SK-N-SH (cell line): Measurements from ENCODE around the gene DSCAM. TPM values are rescaled to one million over a fixed set of nuclear protein-coding genes. Genes with fewer than 3 reads are reported as not detected.

Source experiments
- CTCF ChIA-PET: fragments of 300-600, 350-600 bp; formaldehyde crosslinking; extraction: SDS; loops from one replicate; lab custom pipeline; 2021; lab: Yijun Ruan, JAX
- POLR2A ChIA-PET: fragments of 350-600 bp; sonication (Branson Sonifier 250); formaldehyde crosslinking; extraction: SDS; loops from one replicate; lab custom pipeline; 2020; ENCODE audit warnings: antibody characterized with exemption, inconsistent platforms; lab: Yijun Ruan, JAX
- DNase-seq: peaks from one replicate; pipeline ENCODE4 v3.0.0; 2012
- H2AFZ ChIP-seq: fragments of 200-600 bp; sonication (generic); 2 replicates; pipeline ENCODE4 v1.8.1; 2016; ENCODE audit warnings: antibody characterized with exemption, mild to moderate bottlenecking, low read depth
- H3F3A ChIP-seq: fragments of 200-600 bp; sonication (generic); replicated peaks from 2 replicates; pipeline ENCODE3; 2016; ENCODE audit warnings: antibody characterized with exemption, mild to moderate bottlenecking; ENCODE audit not compliant: insufficient read depth
- H3K27ac ChIP-seq, 2 experiments: fragments of 200-500 bp in 1 of 2; fragments of 200-600 bp in 1 of 2; sonication (Bioruptor generic) in 1 of 2; sonication (generic), shearing (Covaris generic) in 1 of 2; 2 replicates each; pipeline versions ENCODE4 v1.5.1 to v1.6.1; 2014 to 2016; ENCODE audit warnings: low read depth in 2 of 2, inconsistent platforms in 1 of 2, low read length in 1 of 2, mild to moderate bottlenecking in 1 of 2, mixed read lengths in 1 of 2
- H3K27me3 ChIP-seq: fragments of 200-600 bp; sonication (generic), shearing (Covaris generic); 2 replicates; pipeline ENCODE4 v1.6.1; 2016; ENCODE audit warnings: mixed run types; ENCODE audit not compliant: insufficient read depth
- H3K36me3 ChIP-seq, 2 experiments: fragments of 200-500 bp in 1 of 2; fragments of 200-600 bp in 1 of 2; sonication (Bioruptor generic) in 1 of 2; sonication (generic) in 1 of 2; replicated peaks in 1 of 2; 2 replicates each; pipeline versions ENCODE3 to v1.5.1; 2014 to 2016; ENCODE audit warnings: low read length in 1 of 2, mild to moderate bottlenecking in 1 of 2; ENCODE audit not compliant: insufficient read depth in 2 of 2, control insufficient read depth in 1 of 2
- H3K4me1 ChIP-seq, 2 experiments: fragments of 200-500 bp in 1 of 2; fragments of 200-600 bp in 1 of 2; sonication (Bioruptor generic) in 1 of 2; sonication (generic), shearing (Covaris generic) in 1 of 2; 2 replicates each; pipeline versions ENCODE4 v1.5.1 to v1.6.1; 2014 to 2016; ENCODE audit warnings: low read depth in 1 of 2, low read length in 1 of 2, mixed run types in 1 of 2; ENCODE audit not compliant: insufficient read depth in 2 of 2, control insufficient read depth in 1 of 2
- H3K4me2 ChIP-seq: fragments of 200-600 bp; sonication (generic), shearing (Covaris generic); 2 replicates; pipeline ENCODE4 v1.6.1; 2017; ENCODE audit warnings: mixed run types
- H3K4me3 ChIP-seq, 2 experiments: fragments of 200-500 bp in 1 of 2; fragments of 200-600 bp in 1 of 2; sonication (Bioruptor generic) in 1 of 2; sonication (generic), shearing (Covaris generic) in 1 of 2; 2 replicates each; pipeline versions ENCODE4 v1.5.1 to v1.8.1; 2014 to 2016; ENCODE audit warnings: low read depth in 2 of 2, inconsistent platforms in 1 of 2, low read length in 1 of 2, mild to moderate bottlenecking in 1 of 2, mixed read lengths in 1 of 2, moderate library complexity in 1 of 2
- H3K79me2 ChIP-seq: fragments of 200-600 bp; sonication (generic); 2 replicates; pipeline ENCODE4 v1.8.1; 2017; ENCODE audit warnings: mild to moderate bottlenecking; ENCODE audit not compliant: insufficient read depth
- H3K9ac ChIP-seq: fragments of 200-600 bp; sonication (generic); 2 replicates; pipeline ENCODE4 v1.6.1; 2017; ENCODE audit warnings: mixed run types
- H3K9me2 ChIP-seq: fragments of 200-600 bp; sonication (generic); 2 replicates; pipeline ENCODE4 v1.6.1; 2017; ENCODE audit warnings: mixed run types
- H3K9me3 ChIP-seq: fragments of 200-600 bp; sonication (generic); 2 replicates; pipeline ENCODE4 v1.6.1; 2017; ENCODE audit warnings: mixed run types, mild to moderate bottlenecking, moderate library complexity
- H4K20me1 ChIP-seq: fragments of 200-600 bp; sonication (generic); 2 replicates; pipeline ENCODE4 v1.6.1; 2017; ENCODE audit warnings: mild to moderate bottlenecking, mixed run types; ENCODE audit not compliant: insufficient read depth
- EP300 ChIP-seq, 2 experiments: IDR thresholded peaks; 2 replicates each; pipeline versions ENCODE4 v1.4.0 to v1.6.1; 2012; ENCODE audit warnings: borderline replicate concordance in 1 of 2, low read depth in 1 of 2, low read length in 1 of 2
- FOSL2 ChIP-seq: IDR thresholded peaks from 2 replicates; pipeline ENCODE4 v1.4.0; 2012; ENCODE audit warnings: low read depth, mild to moderate bottlenecking, moderate library complexity, borderline replicate concordance
- IRF3 ChIP-seq: fragments of 150-350 bp; IDR thresholded peaks from 2 replicates; pipeline ENCODE4 v1.6.1; 2016; ENCODE audit warnings: mild to moderate bottlenecking, low read depth, low read length
- JUND ChIP-seq: IDR thresholded peaks from 2 replicates; pipeline ENCODE4 v1.4.0; 2012
- NRF1 ChIP-seq: IDR thresholded peaks from 2 replicates; pipeline ENCODE4 v1.6.1; 2012; ENCODE audit warnings: low read depth, mild to moderate bottlenecking, low read length
- POLR2AphosphoS5 ChIP-seq: IDR thresholded peaks from 2 replicates; pipeline ENCODE4 v1.6.1; 2012; ENCODE audit warnings: low read depth, low read length
- SMC3 ChIP-seq: IDR thresholded peaks from 2 replicates; pipeline ENCODE4 v1.6.1; 2012; ENCODE audit warnings: low read depth, low read length, improper control_type of control experiment
- TCF12 ChIP-seq: IDR thresholded peaks from 2 replicates; pipeline ENCODE4 v1.4.0; 2012
- TEAD4 ChIP-seq: IDR thresholded peaks from 2 replicates; pipeline ENCODE4 v1.4.0; 2012; ENCODE audit warnings: mild to moderate bottlenecking, borderline replicate concordance; ENCODE audit not compliant: insufficient read depth
- USF2 ChIP-seq: fragments of 150-350 bp; IDR thresholded peaks from 2 replicates; pipeline ENCODE4 v1.6.1; 2017; ENCODE audit warnings: antibody characterized with exemption, low read length, low read depth, borderline replicate concordance
- WGBS: methylation state at CpG from one replicate; pipeline ENCODE4 v1.1.6; 2017; ENCODE audit warnings: low lambda C conversion rate; 5-methylcytosine and 5-hydroxymethylcytosine counted together
- polyA plus RNA-seq, 3 experiments: library from polyadenylated mRNA; depleted of rRNA; stranded (reverse); fragments of >200 nt; gene quantifications; 2 replicates each; pipeline ENCODE4 v1.2.3, GENCODE V29; 2012

Gene DSCAM
- polyA plus RNA-seq, 1 of the 3 experiments (the other 2 are of a cell fraction), result not detected

DNA sequence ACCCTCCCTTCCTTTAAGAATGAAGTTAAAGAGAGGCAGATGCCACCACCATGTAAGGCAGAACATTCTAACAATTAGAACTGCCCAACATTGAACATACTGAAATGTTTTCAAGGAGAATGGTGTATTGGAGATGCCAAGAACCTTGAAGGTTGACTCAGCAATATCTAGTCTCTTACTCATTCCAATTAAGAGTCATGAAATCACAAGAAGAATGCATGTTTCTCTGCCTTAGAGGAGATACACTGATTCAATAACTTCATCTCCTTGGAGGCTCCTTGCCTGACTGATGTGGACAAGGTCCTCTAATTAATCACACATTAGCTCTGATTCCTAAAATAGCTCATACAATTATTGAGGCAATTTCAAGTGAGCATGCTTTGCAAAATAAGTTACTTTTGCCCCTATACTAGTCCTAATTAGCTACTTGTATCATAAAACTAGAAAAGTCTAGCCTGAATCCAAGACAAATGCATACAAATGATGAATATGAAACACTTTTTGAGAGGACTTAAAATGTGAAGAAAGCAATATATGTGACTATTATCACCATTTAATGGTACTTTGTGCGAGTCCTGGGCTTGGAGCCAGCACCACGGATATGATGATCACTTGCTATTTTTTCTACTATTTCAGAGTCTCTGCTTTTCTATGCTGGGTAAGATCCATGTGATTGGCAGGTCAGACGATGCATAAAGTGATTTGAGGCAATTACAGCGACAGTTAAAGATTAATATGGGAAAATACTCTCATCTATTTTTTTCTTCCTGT, 114.5 kb downstream of the DSCAM start:
- DNase-seq, result no peak
- CTCF ChIA-PET, result no interaction called here
- POLR2A ChIA-PET, result no interaction called here

DNA sequence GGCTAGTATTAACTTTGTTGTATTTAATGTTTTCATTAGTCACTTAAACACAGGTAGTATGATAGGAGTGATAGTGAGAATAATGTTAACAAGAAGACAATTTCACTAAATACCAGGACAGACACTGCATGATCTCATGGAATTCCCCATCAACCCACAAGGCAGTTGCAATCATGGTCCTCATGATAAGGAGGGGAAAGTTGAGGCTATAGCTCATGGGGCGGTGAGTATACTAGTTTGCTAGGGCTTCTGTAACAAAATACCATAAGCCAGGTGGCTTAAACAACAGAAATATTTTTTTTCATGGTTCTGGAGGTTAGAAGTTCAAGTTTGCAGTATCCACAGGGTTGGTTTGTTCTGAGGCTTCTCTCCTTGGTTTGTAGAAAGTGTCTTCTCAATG, 115.8 kb downstream of the DSCAM start:
- POLR2A ChIA-PET, result no interaction called here
- H3K79me2 ChIP-seq, result no peaks in the 10 kb centered on the region
- no peak overlapping the region for H3K4me3 ChIP-seq
- no peak overlapping the region for H3K9ac ChIP-seq
- 0 out of 2 replicates have a peak, but pooled peaks cover 7% of the 10 kb centered on the region for H3K9me3 ChIP-seq
- H3K4me2 ChIP-seq, result no peak overlapping the region
- TF ChIP-seq NRF1 (no peak), EP300 (IDR thresholded peaks at IDR 0.05; ENCODE audit: borderline replicate concordance in 1 of 2, low read depth in 1 of 2, low read length in 1 of 2) (no peak)
- no peak overlapping the region for H2AFZ ChIP-seq
- no peak overlapping the region for H3K27ac ChIP-seq
- H3F3A ChIP-seq, result no peaks in the 10 kb centered on the region
- no peaks in the 10 kb centered on the region; a peak in 1 of 4 replicates for H3K4me1 ChIP-seq
- no peaks in the 10 kb centered on the region for H3K27me3 ChIP-seq
- H4K20me1 ChIP-seq, result no peaks in the 10 kb centered on the region
- whole genome bisulfite sequencing, result 45% methylated on average over 1 of the region's 1 CpG
- DNase-seq, result no peak
- no peaks in the 10 kb centered on the region for H3K36me3 ChIP-seq
- H3K9me2 ChIP-seq, result no peaks in the 10 kb centered on the region
- CTCF ChIA-PET, result interaction anchor here (0.7 kb wide), 1 partner anchor 264 kb away, joined by 3 read pairs; no protein-coding TSS in a partner anchor

More for the DNA sequence above, 114.5 kb downstream of the DSCAM start:
- H3K27me3 ChIP-seq, result no peaks in the 10 kb centered on the region
- H3K79me2 ChIP-seq, result no peaks in the 10 kb centered on the region
- no peak overlapping the region for H3K4me2 ChIP-seq
- WGBS, result 13% methylated on average over 4 of the region's 4 CpGs
- no peaks in the 10 kb centered on the region for H4K20me1 ChIP-seq
- H3K4me3 ChIP-seq, result no peak overlapping the region
- no peaks in the 10 kb centered on the region; a peak in 1 of 4 replicates for H3K4me1 ChIP-seq
- H3K9me2 ChIP-seq, result no peaks in the 10 kb centered on the region
- H3K27ac ChIP-seq, result no peak overlapping the region
- no peaks in the 10 kb centered on the region for H3K36me3 ChIP-seq
- TF ChIP-seq SMC3 (no peak), IRF3 (no peak), USF2 (no peak), FOSL2 (no peak)
- H3F3A ChIP-seq, result no peaks in the 10 kb centered on the region
- H3K9me3 ChIP-seq, result 0 out of 2 replicates have a peak, but pooled peaks cover 7% of the 10 kb centered on the region
- H3K9ac ChIP-seq, result no peak overlapping the region
- no peak overlapping the region for H2AFZ ChIP-seq

GRCh38 chr21:40730426-40730800, 116.5 kb downstream of the DSCAM start:
- H3K27me3 ChIP-seq, result no peaks in the 10 kb centered on the region
- no peaks in the 10 kb centered on the region for H3K79me2 ChIP-seq
- H3F3A ChIP-seq, result no peaks in the 10 kb centered on the region
- WGBS, result 37% methylated on average over 7 of the region's 7 CpGs
- no peak overlapping the region for H2AFZ ChIP-seq
- no peak overlapping the region for H3K9ac ChIP-seq
- no peak overlapping the region for H3K4me3 ChIP-seq
- ChIA-PET POLR2A (no interaction called here), CTCF (no interaction called here)
- TF ChIP-seq TCF12 (no peak), POLR2AphosphoS5 (no peak), JUND (no peak), TEAD4 (no peak)
- no peak overlapping the region for H3K4me2 ChIP-seq
- no peaks in the 10 kb centered on the region; a peak in 1 of 4 replicates for H3K4me1 ChIP-seq
- H4K20me1 ChIP-seq, result no peaks in the 10 kb centered on the region
- DNase-seq, result no peak
- 0 out of 2 replicates have a peak, but pooled peaks cover 7% of the 10 kb centered on the region for H3K9me3 ChIP-seq
- H3K27ac ChIP-seq, result no peak overlapping the region
- no peaks in the 10 kb centered on the region for H3K9me2 ChIP-seq
- no peaks in the 10 kb centered on the region for H3K36me3 ChIP-seq
